Measurements from ENCODE around the gene IGSF3.
A peak's percentile ranks its signal among the peaks of the same experiment; 100 is the strongest.

Gene IGSF3

GRCh38 chr1:116560704-116561490 lies 106.6 kb downstream of the IGSF3 start:
- no peak for DNase-seq

- DNase-seq, result no peak
Measured at GRCh38 chr1:116559304-116559761, 108.2 kb downstream of the IGSF3 start.

GRCh38 chr1:116558571-116558970 lies 109.0 kb downstream of the IGSF3 start:
- no peak for DNase-seq

DNA sequence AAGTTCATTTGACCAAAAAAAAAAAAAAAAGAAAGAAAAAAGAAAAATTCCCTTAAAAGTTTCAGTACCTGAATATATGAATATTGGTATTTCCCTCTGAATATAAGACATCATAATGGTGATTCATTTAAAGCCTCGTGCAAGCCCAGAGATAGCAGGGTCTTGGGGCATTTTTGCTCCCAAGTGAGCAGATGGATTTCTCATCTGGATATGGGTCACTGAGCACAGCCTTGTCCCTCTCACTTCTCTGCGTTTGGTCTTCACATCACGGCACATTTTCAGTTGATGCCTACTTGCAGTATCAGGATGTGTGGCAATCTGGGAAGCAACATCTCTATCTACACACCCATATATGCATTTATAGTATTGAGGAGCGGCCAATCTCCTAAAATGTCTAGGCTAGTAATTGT lies 109.4 kb downstream of the IGSF3 start:
- DNase-seq, result no peak

- DNase-seq, result no peak
Measured at GRCh38 chr1:116557323-116557878, 110.1 kb downstream of the IGSF3 start.

DNA sequence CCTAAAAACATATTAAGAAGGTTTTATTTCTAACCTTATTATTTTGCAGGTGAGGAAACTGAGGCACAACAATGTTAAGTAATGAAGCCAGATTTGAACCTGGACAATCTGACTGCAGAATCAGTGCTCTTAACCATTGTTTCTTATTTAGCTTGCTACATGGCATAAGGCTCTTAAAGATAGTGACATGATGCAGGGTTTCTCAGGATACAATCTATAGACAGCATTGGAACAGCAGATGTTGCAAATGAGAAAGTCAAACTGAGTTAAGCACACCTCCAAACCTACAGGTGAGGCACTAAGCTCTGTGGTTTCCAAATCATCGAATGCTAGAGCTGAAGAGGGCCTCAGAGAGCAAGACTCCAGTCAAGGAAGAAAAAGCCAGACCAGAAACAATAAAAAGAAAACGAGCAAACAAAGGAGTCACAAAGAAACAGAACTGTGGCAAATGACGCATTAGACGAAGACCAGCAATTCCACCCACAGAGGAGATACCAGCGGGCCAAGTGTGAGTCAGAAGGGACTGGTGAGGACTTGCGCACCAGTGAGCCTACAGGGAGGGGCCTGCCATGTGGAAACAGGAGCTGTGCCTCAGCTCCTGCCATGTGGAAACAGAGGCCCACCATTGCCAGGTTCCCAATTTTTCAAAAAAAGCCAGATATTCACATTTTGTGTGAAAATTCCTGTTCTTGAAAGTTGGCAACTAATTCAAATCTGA lies 111.1 kb downstream of the IGSF3 start:
- no peak for DNase-seq

DNA sequence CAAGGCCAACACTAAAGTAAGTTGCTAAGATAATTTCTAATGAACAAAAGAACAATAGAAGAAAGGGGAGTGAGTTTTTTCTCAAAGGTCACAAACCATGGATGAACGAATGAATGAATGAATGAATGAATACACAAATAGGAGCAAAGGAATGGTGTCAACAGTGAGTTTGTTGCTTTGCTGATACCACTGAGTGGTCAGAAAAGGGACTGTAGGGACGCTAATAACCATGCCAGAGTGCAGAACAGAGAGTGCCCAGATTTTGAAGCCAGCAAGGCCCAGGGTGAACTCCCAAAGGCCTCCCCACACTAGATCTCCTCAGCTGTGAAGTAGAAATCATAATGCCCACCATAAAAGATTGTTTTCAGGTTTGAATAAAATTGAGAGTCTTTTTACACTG lies 112.6 kb downstream of the IGSF3 start:
- DNase-seq, result no peak

GRCh38 chr1:116553386-116554115 lies 114.0 kb downstream of the IGSF3 start:
- no peak for DNase-seq

- no peak for DNase-seq
Measured at GRCh38 chr1:116546354-116546977, 121.1 kb downstream of the IGSF3 start.

DNA sequence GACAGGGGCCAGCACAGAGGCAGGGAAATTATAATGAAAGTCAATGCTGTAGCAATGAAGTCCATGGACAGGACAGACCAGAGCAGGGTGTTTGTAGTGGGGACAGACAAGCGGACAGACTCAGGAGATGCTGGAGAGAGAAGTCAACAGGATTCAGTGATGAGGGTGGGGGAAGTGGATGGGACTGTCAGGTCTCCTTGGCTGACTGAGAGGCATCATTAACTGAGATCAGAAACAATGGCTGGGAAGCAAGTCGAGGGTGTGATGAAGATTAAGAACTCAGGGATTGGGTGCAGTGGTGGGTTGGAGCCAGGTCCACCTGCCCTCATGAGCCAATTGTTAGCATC lies 122.2 kb downstream of the IGSF3 start:
- DNase-seq, result no peak

DNA sequence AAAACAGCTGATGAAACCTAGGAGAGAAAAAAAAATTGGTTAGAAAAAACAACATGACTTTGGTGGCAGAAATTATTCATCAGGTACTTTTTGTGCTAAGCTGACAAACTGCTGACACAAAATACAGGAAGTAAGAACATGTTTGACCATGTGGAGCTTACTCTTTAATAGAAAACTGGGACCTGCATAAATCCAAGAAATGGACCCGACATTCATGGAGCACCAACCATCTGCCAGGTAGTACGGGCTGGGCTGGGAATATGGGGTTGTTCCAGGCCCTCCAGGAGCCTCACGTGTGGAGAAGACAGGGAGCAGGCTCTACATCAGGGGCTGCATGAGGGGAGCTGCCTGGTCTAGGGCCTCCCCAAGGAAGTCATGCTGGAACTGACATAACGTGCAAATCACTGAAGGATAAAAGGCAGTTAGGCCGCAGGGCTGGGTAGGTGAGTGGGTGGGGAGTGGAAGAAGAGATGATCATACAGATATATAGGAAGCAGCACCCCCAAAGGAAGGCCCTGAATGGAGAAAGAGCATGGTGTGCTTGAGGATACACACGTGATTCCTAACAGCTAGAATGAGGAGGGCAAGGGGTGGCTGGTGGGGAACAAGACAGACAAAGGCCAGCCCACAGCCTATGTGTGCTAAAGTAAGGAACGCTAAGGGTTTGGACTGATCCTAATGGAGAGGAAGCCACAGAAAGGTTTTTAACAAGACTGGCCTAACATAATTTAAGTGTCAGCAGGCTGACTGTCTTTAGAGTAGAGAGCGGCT lies 122.8 kb downstream of the IGSF3 start:
- DNase-seq, result no peak

- no peak for DNase-seq
Measured at GRCh38 chr1:116540088-116540487, 127.4 kb downstream of the IGSF3 start.

- DNase-seq, result peak in 6 of 58 donors; percentile 4 to 26 (median 10)
Measured at GRCh38 chr1:116538544-116538943, 129.0 kb downstream of the IGSF3 start.

- no peak for DNase-seq
Measured at GRCh38 chr1:116537898-116538297, 129.6 kb downstream of the IGSF3 start.

GRCh38 chr1:116537040-116537831 lies 130.3 kb downstream of the IGSF3 start:
- no peak for DNase-seq

GRCh38 chr1:116534014-116534739 lies 133.4 kb downstream of the IGSF3 start:
- DNase-seq, result no peak

DNA sequence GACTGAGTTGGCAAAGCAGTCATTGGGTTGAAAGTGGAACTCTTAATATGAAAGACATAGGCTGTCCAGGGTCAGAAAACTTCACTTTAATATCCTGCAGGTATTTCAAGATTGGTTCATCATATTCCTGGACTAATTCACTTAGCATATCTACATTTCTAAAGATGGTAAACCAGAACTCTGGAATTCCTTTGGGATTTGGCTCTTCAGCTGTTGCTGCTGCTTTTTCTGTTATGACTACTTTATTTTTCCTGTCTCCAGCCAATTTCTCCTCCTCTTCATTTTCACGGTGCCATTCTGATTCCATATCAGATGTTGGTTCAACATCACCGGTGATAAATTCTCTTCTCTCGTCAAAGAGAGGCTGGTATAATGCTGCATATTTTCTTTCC lies 134.1 kb downstream of the IGSF3 start:
- no peak for DNase-seq

- DNase-seq, result no peak
Measured at GRCh38 chr1:116532671-116533428, 134.7 kb downstream of the IGSF3 start.

Measured in anterior cingulate cortex (tissue), 58 donors.